HG03175 (cell line): Measurements from ENCODE around the gene BIRC5.

ENCODE experiments used
- ATAC-seq: cut with Tn5 transposase; IDR thresholded peaks from one replicate; pipeline ENCODE4 v1.9.1; 2021; ENCODE audit warnings: mild to moderate bottlenecking, moderate library complexity; ENCODE audit not compliant: unreplicated experiment

The BIRC5 gene

DNA sequence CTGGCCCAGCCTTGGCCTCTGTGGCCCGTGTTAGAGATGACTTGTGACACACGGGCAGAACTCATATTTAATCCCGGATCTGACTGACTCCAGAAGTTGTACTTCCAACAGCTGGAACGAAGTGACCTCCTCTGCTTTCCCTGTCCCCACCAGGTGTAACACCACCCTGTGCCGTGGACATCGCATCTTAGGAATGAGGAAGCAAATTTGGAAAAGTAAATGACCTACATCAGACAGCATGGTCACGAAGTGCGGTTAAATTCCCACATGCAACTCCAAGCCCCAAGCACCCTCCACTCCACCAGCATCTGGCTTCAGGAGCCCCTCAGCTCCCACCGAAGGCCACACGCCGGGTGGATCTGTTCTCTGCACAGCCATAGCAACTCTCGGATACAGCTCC lies 30.1 kb upstream of the BIRC5 start:
- no peak for ATAC-seq

GRCh38 chr17:78184351-78184750 lies 29.7 kb upstream of the BIRC5 start:
- no peak for ATAC-seq

- no peak for ATAC-seq
These were observed 29.2 kb upstream of the BIRC5 start for GRCh38 chr17:78184868-78185267.

DNA sequence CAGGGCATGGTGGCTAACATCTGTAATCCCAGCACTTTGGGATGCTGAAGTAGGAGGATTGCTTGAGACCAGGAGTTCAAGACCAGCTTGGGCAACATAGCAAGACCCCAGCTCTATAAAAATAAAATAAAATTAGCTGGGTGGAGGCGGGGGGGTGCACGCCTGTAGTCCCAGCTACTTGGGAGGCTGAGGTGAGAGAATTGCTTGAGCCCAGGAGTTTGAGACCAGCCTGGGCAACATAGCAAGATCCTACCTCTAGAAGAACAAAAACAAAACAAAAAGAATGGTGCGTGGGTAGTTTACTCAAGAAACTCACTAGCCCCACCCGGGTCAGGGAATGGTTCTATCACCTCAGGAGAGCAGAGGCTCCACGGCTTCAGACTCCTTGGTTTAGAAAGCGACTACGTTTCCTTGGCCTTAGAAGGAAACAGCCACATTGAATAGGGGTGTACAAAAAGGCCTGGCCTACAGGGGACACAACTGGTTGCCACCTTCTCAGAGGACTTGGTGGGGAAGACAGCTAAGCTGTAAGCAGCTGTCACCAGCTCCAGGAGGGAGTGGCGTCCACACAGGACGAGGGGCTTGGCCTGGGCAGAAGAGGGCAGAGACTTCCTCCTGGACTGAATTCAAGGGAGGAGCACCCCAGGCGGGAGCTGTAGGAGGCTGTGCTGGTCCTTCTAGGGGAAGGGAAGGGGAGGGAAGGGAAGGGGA lies 27.9 kb upstream of the BIRC5 start:
- ATAC-seq = no peak

DNA sequence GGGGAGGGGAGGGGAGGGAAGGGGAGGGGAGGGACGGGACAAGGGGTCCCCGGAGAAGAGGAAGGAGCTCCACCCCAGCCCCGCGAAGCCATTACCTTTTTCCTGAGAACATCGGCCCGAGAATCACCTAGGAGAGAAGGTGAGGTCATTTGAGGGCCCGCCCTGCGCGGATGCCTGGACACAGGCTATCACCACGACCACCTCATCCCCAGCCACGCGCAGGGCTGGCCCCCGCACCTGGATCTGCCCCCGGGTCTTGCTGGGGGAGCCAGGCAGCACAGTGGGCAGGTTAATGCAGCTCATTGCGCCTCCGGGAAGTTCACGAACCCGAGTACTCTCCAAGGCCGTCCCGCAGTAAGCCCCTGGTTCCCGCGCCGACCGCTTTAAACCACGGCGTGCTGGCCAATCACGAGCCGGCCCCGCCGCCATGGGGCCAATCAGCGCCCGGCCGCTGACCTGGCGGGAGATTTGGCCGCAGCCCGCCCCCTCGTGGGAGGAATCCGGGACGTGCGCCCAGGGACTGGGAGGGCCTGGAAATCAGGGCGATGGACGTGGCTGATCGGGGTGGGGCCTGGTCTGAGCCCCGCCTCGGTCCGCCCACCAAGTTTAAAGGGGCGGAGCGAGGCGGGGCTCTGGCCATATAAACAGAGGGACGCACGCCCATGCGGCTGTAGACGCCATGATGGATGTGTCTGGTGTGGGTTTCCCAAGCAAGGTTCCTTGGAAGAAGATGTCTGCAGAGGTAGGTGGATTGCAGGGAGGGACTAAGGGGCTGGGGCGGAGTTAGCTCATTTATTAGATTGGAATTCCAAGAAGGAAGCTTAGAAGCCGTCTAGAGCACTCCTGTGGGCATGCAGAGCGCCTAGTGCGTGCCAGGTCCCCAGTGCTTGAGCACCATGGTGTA lies 27.1 kb upstream of the BIRC5 start, which contains the start of the genes AFMID and TK1:
Gene AFMID, plus strand, starts transcription at position 671 of the 904 bp plus-strand sequence. Its CDS starts 9 bp downstream, at position 680.
Gene TK1, minus strand, starts transcription at position 361 of the 904 bp plus-strand sequence. Its CDS starts 58 bp downstream, at position 303.
- ATAC-seq = peak; percentile 92

DNA sequence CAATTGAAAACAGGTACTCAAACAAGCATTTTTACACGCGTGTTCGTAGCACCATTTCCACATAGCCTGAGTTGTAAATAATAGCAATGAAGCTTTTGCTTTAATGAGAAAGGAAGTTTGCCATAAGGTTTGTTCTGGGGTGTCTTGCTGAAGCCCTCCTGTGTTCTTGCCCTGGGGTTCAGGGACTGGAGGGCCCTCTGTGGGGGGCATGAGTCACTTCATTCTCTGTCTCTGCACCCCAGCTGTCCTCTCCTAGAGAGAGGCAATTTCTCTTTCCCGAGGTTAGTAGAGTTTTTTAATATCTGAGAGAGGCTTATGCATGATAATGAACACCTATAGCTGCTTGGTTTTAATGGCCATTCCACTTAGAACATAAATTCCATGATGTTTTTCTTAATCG lies 17.3 kb upstream of the BIRC5 start:
- no peak for ATAC-seq

GRCh38 chr17:78197147-78197832 lies 16.8 kb upstream of the BIRC5 start:
- no peak for ATAC-seq

DNA sequence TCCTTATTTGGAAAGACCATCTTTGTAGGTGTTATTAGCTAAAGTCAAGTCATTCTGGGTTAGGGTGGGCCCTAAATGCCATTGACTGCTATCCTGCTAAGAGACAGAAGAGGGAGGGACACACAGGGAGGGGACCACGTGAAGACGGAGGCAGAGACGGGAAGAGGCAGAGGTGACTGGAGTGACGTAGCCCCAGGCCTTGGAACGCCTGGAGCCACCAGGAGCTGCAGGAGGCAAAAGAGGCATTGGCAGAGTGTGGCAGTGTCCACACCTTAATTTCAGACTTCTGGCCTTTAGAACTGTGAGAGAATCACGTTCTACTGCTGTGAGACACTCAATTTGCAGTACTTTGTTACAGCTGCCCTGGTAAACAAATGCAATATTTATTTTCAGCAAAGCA lies 13.6 kb upstream of the BIRC5 start:
- no peak for ATAC-seq

GRCh38 chr17:78202666-78203065 lies 11.4 kb upstream of the BIRC5 start:
- ATAC-seq = no peak

DNA sequence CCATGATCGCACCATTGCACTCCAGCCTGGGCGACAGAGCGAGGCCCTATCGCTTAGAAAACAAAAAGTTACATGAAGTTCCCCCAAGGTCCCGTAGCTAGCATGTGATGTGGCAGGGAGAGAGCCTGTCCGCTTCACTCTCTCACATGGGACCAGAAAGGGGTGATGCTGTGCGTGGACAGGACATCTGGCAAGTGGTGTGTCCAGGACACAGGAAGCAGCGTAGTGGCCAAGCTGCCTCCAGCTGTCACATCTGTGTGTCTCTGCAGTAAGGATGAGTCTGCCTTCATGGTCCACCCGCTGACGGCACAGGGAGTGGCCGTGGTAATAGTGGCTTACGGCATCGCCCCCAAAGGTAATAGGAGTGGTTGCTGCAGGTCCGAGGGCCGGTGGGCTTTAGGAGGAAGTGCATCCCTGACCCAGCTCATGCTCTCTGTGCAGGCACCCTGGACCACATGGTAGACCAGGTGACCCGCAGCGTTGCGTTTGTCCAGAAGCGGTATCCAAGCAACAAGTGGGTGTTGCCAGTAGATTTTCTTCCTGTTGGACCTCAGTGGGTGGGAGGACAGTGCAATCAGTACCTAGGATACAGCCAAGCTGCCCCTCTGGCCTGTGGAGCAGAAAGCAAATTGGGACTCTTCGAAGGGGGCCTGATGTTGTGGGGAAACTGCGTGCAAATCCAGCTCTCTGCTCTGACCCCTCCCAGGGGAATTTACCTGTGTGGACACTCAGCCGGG lies 9.5 kb upstream of the BIRC5 start:
- ATAC-seq = no peak

DNA sequence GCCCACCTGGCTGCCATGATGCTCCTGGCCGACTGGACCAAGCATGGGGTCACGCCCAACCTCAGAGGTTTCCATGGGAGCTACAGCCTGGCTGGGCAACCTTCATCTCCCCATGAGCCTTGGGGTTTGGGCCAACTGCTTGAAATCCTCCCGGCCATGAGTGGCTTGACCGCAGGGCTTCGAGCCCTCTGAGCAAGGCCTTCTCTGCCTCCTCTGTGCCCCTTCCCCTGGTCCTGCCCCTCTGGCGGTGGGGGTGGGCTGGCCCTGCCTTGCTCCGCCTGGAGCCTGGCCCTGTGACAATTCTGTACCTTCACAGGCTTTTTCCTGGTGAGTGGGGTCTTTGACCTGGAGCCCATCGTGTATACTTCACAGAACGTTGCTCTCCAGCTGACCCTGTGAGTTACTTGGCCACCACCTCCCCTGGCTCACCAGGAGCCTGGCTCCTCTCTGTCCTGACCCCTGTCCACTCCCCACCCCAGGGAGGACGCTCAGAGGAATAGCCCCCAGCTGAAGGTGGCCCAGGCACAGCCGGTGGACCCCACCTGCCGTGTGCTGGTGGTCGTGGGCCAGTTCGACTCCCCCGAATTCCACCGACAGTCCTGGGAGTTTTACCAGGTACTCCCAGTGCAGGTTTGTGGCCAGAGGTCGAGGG lies 8.8 kb upstream of the BIRC5 start:
- ATAC-seq = no peak

DNA sequence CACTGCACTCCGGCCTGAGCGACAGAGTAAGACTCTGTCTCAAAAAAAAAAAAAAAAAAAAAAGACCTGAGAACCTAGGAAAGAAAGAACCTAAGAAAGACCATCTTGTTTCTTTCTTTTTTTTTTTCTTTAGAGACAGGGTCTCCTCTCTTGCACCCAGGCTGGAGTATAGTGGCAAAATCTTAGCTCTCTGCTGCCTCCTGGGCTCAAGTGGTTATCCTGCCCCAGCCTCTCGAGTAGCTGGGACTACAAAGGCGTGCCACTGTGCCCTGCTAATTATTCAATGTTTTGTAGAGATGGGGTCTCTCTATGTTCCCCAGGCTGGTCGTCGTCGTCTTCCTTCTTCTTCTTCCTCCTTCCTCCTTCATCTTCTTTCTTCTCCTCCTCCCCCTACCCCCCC lies 7.8 kb upstream of the BIRC5 start:
- ATAC-seq = no peak

GRCh38 chr17:78208486-78208885 lies 5.6 kb upstream of the BIRC5 start:
- ATAC-seq = no peak

DNA sequence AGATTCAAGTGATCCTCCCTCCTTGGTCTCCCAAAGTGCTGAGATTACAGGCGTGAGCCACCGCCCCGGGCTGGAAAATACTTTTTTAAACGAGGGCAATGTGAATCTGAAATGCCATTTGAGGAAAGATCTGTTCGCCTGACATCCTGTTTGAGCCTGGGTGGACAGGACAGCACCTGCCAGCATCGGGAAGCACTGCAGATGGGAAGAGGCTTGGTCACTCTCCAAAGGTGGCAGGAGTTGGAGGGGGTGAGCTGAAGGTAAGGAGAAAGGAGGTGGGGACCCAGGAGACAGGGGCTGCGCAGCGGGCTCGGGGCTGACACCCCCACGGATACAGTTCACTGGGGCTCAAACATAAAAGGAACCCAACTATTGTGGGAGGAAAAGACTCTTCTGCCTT lies 3.9 kb upstream of the BIRC5 start:
- ATAC-seq = no peak

DNA sequence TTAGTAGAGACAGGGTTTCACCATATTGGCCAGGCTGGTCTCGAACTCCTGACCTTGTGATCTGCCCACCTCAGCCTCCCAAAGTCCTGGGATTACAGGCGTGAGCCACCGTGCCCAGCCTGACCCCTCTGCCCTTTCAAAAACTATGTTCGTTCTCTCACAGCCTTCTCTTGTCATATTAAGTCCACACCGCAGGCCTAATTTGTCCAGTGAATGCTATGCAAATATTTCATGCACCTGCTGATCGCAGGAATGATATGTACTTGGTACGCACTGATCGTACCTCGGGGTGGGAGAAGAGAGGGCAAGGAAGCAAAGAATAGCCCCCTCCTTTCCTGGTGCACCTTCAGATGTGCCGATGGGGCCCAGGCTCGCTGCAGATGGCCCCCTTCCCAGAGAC lies 3.0 kb upstream of the BIRC5 start:
- ATAC-seq = no peak

GRCh38 chr17:78214706-78215061 lies 631 bp downstream of the BIRC5 start:
- ATAC-seq = no peak

- ATAC-seq = no peak
These were observed 5.5 kb downstream of the BIRC5 start for GRCh38 chr17:78219396-78220150.

- no peak for ATAC-seq
These were observed 9.0 kb downstream of the BIRC5 start for GRCh38 chr17:78223061-78223460.

DNA sequence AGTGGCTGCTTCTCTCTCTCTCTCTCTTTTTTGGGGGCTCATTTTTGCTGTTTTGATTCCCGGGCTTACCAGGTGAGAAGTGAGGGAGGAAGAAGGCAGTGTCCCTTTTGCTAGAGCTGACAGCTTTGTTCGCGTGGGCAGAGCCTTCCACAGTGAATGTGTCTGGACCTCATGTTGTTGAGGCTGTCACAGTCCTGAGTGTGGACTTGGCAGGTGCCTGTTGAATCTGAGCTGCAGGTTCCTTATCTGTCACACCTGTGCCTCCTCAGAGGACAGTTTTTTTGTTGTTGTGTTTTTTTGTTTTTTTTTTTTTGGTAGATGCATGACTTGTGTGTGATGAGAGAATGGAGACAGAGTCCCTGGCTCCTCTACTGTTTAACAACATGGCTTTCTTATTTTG lies 9.7 kb downstream of the BIRC5 start:
- ATAC-seq = no peak
